Inflammatory macrophage treated with lipopolysaccharide for 1 hour (primary cell): ENCODE data around the gene COMP.
"Not testable (repeated sequence)": the region's sequence is repeated elsewhere in the genome, so short reads cannot be mapped to it uniquely, and the experiment has no call there.

Experiments
- DNase-seq, 2 donors: peaks; one replicate each; pipeline ENCODE4 v3.0.0-alpha.2; 2020 to 2022

The COMP gene

GRCh38 chr19:18790566-18791314 is at the start of gene COMP:
TSS of gene COMP (minus strand) at chr19:18791305. CDS start at chr19:18791269, 36 bp downstream.
- DNase-seq = no peak

GRCh38 chr19:18840288-18841267 is 49.5 kb upstream of the COMP start:
- no peak for DNase-seq

DNA sequence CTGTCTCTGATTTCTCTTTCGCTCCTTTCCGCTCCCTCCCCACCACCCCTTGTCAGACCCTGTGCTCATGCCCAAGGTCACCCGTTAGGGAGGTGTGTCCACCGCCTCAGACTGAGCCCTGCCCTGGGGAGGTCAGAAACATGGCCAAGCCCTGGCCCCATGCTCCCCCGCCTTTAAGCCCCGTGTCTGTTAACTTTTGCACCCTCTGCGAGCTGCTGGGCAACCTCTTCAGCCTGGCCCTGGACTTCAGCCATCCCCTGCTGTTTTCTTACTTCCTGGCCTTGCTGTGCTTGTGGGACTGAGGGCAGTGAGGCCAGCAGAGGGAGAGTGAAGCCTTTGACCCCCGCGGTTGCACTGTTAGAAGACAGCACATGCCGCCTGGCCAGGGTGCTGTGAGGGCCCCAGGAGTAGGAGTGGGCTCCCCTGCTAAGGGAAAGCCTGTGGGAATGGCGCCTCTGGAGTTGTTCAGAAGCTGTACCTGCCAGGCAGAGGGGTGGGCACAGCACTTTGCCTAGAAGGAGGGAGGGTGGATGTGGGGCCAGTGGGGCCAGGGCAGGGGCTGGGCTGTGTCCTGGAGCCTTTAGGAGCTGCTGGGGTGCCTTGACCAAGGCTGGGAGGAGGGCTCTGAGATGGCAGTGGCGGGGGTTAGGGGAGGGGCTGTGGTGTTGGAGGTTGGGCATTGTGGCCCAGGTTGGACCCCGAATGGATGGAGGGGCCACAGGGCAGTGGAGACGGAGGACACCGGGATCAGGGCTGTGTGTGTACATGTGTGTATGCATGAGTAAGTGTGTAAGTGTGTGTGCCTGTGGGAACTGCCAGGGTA is 48.6 kb upstream of the COMP start:
- no peak for DNase-seq

DNA sequence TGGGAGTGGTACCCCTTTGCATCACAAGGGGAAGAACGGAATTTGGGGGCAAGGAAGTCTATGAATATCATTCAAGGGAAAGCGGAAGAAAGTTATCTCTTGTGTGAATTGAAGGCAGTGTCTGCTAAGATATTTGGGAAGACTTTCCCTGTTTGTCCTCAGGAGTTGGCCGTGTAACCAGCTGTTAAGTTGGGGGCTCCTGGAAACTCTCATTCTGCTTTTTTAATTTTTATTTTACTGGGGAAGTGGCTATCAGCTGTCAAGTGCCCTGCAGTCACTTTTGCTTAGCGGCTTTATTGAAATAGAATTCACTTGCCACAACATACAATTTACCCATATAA is 43.5 kb upstream of the COMP start:
- DNase-seq = no peak

GRCh38 chr19:18833849-18834643 is 42.9 kb upstream of the COMP start:
- DNase-seq = no peak

GRCh38 chr19:18833141-18833476 is 42.0 kb upstream of the COMP start:
- no peak for DNase-seq

DNA sequence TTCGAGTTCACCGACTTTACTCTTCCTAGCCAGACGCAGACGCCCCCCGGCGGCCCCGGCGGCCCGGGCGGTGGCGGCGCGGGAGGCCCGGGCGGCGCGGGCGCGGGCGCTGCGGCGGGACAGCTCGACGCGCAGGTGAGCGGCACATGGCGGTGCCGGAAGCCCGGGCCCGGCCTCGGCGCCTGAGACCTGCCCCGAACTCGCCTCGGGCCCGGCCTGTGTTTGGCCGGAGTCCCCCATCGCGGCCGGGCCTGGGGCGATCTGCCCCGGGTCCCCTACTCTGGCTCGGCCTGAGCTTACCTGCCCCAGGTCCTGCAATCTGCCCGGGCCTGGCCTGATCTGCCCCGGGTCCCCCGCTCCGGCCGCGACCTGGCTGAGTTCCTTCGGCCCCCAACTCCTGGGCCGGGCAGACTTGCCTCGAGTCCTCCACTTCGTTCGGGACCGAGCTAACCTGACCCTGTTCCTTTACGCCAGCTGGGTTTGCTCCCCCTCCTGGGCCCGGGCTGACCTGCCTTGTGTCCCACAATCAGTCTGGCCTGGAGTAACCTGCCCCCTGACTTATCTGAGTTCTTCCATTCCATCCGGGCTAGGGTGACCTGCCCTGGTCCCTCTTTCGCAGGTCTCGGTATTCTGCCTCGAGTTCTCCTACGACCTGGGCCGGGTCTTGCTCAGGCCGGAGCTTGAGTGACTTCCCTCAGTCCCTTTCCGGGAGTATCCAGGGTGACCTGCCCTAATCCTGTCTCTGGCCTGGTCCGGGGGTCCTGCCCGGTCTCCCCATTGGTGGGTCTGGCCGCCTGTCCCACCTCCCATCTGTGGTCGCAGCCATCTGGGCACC is 41.4 kb upstream of the COMP start:
- peak; percentile 13 to 18 for DNase-seq

DNA sequence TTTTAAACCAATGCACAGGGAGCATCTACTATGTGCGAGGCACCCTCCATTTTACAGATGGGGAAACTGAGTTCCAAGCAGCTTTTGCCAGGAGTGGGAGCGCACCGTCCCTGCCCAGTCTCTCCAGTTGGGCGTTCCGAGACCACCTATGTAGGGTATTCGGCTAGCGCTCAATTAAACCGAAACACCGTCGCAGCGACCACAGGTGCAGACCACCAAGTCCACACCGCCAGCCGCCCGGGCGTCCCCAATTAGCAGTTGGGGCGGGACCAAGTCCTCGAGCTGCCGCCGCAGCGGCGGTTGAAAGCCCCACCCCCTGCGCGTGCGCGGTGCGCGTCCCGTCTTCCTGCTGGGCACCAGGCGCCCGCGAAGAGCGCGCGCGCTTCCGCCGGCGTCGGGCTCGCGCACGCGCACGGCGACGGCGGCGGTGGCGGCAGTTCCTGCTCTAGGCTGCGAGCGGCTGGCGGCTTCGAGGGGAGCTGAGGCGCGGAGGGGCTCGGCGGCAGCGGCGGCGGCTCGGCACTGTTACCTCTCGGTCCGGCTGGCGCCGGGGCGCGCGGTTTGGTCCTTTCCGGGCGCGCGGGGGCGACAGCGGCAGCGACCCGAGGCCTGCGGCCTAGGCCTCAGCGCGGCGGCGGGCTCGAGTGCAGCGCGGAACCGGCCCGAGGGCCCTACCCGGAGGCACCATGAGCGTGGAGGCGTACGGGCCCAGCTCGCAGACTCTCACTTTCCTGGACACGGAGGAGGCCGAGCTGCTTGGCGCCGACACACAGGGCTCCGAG is 40.6 kb upstream of the COMP start, which contains the start of gene UPF1:
TSS of gene UPF1 (plus strand) at position 436 of the 782 bp plus-strand sequence. CDS start at position 687, 251 bp downstream.
- DNase-seq = peak; percentile 86 to 93

GRCh38 chr19:18830488-18830887 is 39.4 kb upstream of the COMP start:
- no peak for DNase-seq

- peak; percentile 47 to 66 for DNase-seq
Observed at GRCh38 chr19:18828786-18829185, 37.7 kb upstream of the COMP start.

DNA sequence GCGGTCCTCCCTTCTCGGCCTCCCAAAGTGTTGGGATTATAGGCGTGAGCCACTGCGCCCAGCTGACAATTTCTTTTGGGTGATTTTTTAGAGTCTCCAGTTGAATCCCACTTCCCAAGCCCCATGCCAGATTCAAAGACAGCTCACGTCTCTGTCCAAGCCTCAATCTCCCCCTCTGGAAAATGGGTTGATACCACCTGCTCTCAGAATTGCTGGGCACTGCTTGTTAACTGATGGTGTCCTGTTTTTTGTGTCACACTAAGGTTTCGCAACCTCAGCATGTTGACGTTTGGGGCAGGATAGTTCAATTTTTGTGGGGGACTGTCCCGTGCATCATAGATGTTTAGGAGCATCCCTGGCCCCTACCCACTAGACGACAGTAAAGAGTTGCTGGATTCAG is 26.5 kb upstream of the COMP start:
- DNase-seq = no peak

DNA sequence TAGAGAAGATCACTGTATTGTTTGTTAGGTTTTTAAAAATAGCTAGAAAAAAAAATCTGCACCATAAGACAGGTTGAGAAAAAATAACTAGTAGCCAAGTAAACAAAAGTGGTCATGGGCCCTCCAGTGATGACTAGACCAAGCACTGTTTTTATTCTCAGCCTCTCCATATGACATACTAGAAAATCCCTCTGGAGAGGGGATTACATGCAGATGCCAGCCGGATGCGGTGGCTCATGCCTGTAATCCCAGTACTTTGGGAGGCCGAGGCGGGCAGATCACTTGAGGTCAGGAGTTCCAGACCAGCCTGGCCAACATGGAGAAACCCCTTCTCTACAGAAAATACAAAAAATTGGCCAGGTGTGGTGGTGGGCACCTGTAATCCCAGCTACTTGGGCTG is 25.5 kb upstream of the COMP start:
- DNase-seq = not testable (repeated sequence)

- no peak for DNase-seq
Observed at GRCh38 chr19:18815673-18816072, 24.6 kb upstream of the COMP start.

DNA sequence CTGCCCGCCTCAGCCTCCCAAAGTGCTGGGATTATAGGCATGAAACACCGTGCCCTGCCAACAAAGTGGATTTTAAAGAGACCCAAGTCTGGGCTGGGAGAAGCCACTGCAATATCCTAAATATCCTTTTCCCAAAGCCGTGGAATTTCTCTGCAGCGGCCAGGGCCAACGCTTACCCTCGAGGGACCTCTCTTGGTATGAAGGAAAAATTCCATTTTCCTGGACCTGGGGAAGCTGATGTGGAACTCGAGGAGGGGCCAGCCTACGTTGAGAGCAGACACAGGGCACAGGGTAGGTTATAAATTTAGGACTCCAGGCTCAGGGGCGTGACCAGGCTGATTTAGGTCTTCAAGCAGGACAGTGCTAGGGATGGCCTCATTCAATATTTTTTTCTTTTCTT is 23.0 kb upstream of the COMP start:
- no peak for DNase-seq

- DNase-seq = not testable (repeated sequence)
Observed at GRCh38 chr19:18811638-18812037, 20.5 kb upstream of the COMP start.

DNA sequence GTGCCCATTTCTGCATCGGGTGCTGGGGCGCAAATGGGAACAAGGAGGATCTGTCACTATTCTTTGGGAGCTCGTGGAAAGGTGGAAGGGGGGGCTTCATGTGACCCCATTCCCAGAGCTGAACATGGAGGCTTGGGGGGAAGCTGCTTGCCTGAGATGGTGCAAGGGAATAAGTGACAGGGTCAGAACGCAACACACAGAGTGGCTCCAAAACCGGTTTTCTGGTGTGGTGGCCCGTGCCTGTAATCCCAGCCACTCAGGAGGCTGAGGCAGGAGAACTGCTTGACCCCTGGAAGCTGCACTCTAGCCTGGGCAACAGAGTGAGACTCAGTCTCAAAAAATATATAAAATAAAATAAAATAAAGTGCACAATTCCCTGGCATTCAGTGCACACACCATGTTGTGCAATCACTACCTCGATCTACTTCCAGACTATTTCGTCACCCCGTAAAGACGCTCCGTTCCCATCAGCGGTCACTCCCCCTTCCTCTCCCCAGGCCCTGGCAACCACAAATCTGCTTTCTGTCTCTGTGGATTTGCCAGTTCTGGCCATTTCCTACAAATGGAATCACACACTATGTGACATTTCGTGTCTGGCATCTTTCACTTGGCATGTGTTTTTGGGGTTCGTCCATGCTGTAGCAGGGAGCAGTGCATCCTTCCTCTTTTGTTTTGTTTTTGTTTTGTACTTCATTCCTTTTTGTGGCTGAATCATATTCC is 18.2 kb upstream of the COMP start:
- DNase-seq = peak in 1 of 2 donors; percentile 28

- no peak for DNase-seq
Observed at GRCh38 chr19:18807861-18808331, 16.8 kb upstream of the COMP start.

GRCh38 chr19:18804643-18805042 is 13.5 kb upstream of the COMP start:
- DNase-seq = no peak

- DNase-seq = no peak
Observed at GRCh38 chr19:18804139-18804601, 13.1 kb upstream of the COMP start.
